ENCODE measurements around the gene MRPL36. TPM values are rescaled to one million over a fixed set of nuclear protein-coding genes. Genes with fewer than 3 reads are reported as not detected.

The MRPL36 gene
- total and polyA plus RNA-seq, 2 donors (not counting 3 experiments of a cell fraction or from before 2014, with no cell fraction given), result 70.3 to 72.7 TPM

- H3K9me1 ChIP-seq (replicated peaks; ENCODE audit: control insufficient read depth, extremely low read depth, insufficient read depth, low read length), result no peaks in the 10 kb centered on the region
- FAIRE-seq (no peak), DNase-seq (ENCODE audit: low read depth, low spot score) (no peak)
- H3K27ac ChIP-seq (ENCODE audit: insufficient read depth, low read depth, low read length), result no peak overlapping the region
- no peaks in the 10 kb centered on the region for H3K4me1 ChIP-seq (ENCODE audit: control insufficient read depth, extremely low read depth, insufficient read depth, low read length)
- BruUV-seq (replicated peaks), result no TSS peak
- no peaks in the 10 kb centered on the region for H3K79me2 ChIP-seq (ENCODE audit: control insufficient read depth, insufficient read depth, low read length)
- dilution Hi-C loops (cut with MboI; ENCODE audit: extremely low pct_ligation_motif_present, low sequenced_read_pairs), result no loop called here
- H3K36me3 ChIP-seq (ENCODE audit: control insufficient read depth in 2 of 2, extremely low read depth in 1 of 2, insufficient read depth in 2 of 2, low read length in 2 of 2), result no peaks in the 10 kb centered on the region
- no peaks in the 10 kb centered on the region for H4K20me1 ChIP-seq (replicated peaks; ENCODE audit: control insufficient read depth, extremely low read depth, insufficient read depth, low read length)
- H3K27me3 ChIP-seq (ENCODE audit: control insufficient read depth in 2 of 2, insufficient read depth in 2 of 2, low read length in 2 of 2), result peaks cover 0 to 3% of the 10 kb centered on the region in 2 experiments
- CTCF ChIA-PET, result no interaction called here
- H3K9me3 ChIP-seq (replicated peaks; ENCODE audit: control insufficient read depth, insufficient read depth, low read length), result no peaks in the 10 kb centered on the region
- no peak overlapping the region for H3K4me2 ChIP-seq (ENCODE audit: insufficient read depth, low read length)
- H3K4me3 ChIP-seq (replicated peaks in 1 of 3; ENCODE audit: insufficient read depth in 1 of 3, low read depth in 1 of 3, low read length in 3 of 3), result no peak overlapping the region
- no peak overlapping the region for H2AFZ ChIP-seq (ENCODE audit: low read depth, low read length)
- H3K9ac ChIP-seq (replicated peaks; ENCODE audit: extremely low read depth, insufficient read depth, low read length), result no peak overlapping the region
- TF ChIP-seq, protein P1, sequence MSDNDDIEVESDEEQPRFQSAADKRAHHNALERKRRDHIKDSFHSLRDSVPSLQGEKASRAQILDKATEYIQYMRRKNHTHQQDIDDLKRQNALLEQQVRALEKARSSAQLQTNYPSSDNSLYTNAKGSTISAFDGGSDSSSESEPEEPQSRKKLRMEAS (IDR thresholded peaks at IDR 0.05; ENCODE audit: insufficient read depth, insufficient read length), result no peak
- TF ChIP-seq EZH2 (IDR thresholded peaks at IDR 0.05; ENCODE audit: borderline replicate concordance, low read depth, low read length, severe bottlenecking) (no peak), CTCF (IDR thresholded peaks at IDR 0.05; ENCODE audit: extremely low read depth in 1 of 2, insufficient read depth in 1 of 2, low read depth in 1 of 2, low read length in 2 of 2) (no peak), MYC (IDR thresholded peaks at IDR 0.05; ENCODE audit: low read depth, low read length) (no peak), FOS (IDR thresholded peaks at IDR 0.05; ENCODE audit: borderline replicate concordance, insufficient read depth, low read length) (no peak), POLR2A (IDR thresholded peaks at IDR 0.05; ENCODE audit: low read depth, low read length) (no peak), POLR2AphosphoS5 (IDR thresholded peaks at IDR 0.05; ENCODE audit: insufficient read depth, low read depth, low read length) (no peak), GATA2 (IDR thresholded peaks at IDR 0.05; ENCODE audit: insufficient read depth, insufficient read length, low read depth, low read length) (no peak), JUN (IDR thresholded peaks at IDR 0.05; ENCODE audit: borderline replicate concordance, insufficient read depth, insufficient read length, low read depth) (no peak)
- POLR2A ChIA-PET, result no interaction called here
- intact Hi-C loops (cut with micrococcal nuclease), result no loop called here
Observed at GRCh38 chr5:1777281-1778137, 22.1 kb downstream of the MRPL36 start.

All from endothelial cell of umbilical vein (primary cell).